Keratinocyte (primary cell): ENCODE data around the gene ABCA8. TPM values are rescaled to one million over a fixed set of nuclear protein-coding genes. Genes with fewer than 3 reads are reported as not detected.

Experiments used
- DNase-seq: peaks from one replicate; pipeline ENCODE4 v3.0.0-alpha.2; 2011; ENCODE audit warnings: low read depth, missing footprints, low spot score
- FAIRE-seq: peaks from 2 replicates; lab custom pipeline; 2011; peaks lifted over from hg19 to GRCh38; lab: Jason Lieb, UNC
- H2AFZ ChIP-seq: 2 replicates; pipeline ENCODE4 v1.6.0; 2012; ENCODE audit warnings: low read length, control low read depth, inconsistent platforms; ENCODE audit not compliant: control insufficient read depth
- H3K27ac ChIP-seq: 2 replicates; pipeline ENCODE4 v1.5.1; 2011; ENCODE audit warnings: low read length; ENCODE audit not compliant: control insufficient read depth, insufficient read depth
- H3K27me3 ChIP-seq: 3 replicates; pipeline ENCODE4 v1.6.0; 2011; ENCODE audit warnings: low read length; ENCODE audit not compliant: control insufficient read depth, insufficient read depth; ENCODE audit errors: extremely low read depth
- H3K36me3 ChIP-seq, 2 experiments: 2 replicates in 1 of 2; 3 replicates in 1 of 2; pipeline ENCODE4 v1.5.1; 2011; ENCODE audit warnings: low read length in 2 of 2, mild to moderate bottlenecking in 1 of 2; ENCODE audit not compliant: control insufficient read depth in 2 of 2, insufficient read depth in 2 of 2; ENCODE audit errors: extremely low read depth in 1 of 2
- H3K4me1 ChIP-seq: 3 replicates; pipeline ENCODE4 v1.5.1; 2011; ENCODE audit warnings: low read length; ENCODE audit not compliant: control insufficient read depth, insufficient read depth; ENCODE audit errors: extremely low read depth
- H3K4me2 ChIP-seq: 3 replicates; pipeline ENCODE4 v1.6.0; 2011; ENCODE audit warnings: low read depth, low read length; ENCODE audit not compliant: control insufficient read depth, insufficient read depth; ENCODE audit errors: extremely low read depth
- H3K4me3 ChIP-seq, 3 experiments: fragments of 200-600 bp in 1 of 3; sonication (generic) in 1 of 3; 2 replicates in 2 of 3; 3 replicates in 1 of 3; pipeline ENCODE4 v1.5.1; 2011 to 2016; ENCODE audit warnings: low read length in 3 of 3, mild to moderate bottlenecking in 3 of 3, control low read depth in 2 of 3, inconsistent platforms in 1 of 3, low read depth in 1 of 3, mixed read lengths in 1 of 3, mixed run types in 1 of 3, moderate library complexity in 1 of 3; ENCODE audit not compliant: control insufficient read depth in 2 of 3, insufficient read depth in 2 of 3; ENCODE audit errors: extremely low read depth in 1 of 3
- H3K79me2 ChIP-seq: 2 replicates; pipeline ENCODE4 v1.6.0; 2012; ENCODE audit warnings: low read length; ENCODE audit not compliant: control insufficient read depth, insufficient read depth
- H3K9ac ChIP-seq: 3 replicates; pipeline ENCODE4 v1.6.0; 2011; ENCODE audit warnings: low read length; ENCODE audit not compliant: control insufficient read depth, insufficient read depth; ENCODE audit errors: extremely low read depth
- H3K9me1 ChIP-seq: 3 replicates; pipeline ENCODE4 v1.6.0; 2011; ENCODE audit warnings: low read length; ENCODE audit not compliant: control insufficient read depth, insufficient read depth; ENCODE audit errors: extremely low read depth
- H3K9me3 ChIP-seq: 2 replicates; pipeline ENCODE4 v1.5.1; 2012; ENCODE audit warnings: low read depth, low read length; ENCODE audit not compliant: control insufficient read depth
- H4K20me1 ChIP-seq: 3 replicates; pipeline ENCODE4 v1.6.0; 2011; ENCODE audit warnings: low read length; ENCODE audit not compliant: control insufficient read depth, insufficient read depth; ENCODE audit errors: extremely low read depth
- EZH2 ChIP-seq: IDR thresholded peaks from one replicate; pipeline ENCODE4 v1.6.1; 2012; ENCODE audit warnings: inconsistent platforms, mild to moderate bottlenecking, low read length, moderate library complexity
- dilution Hi-C: fragments of 300-500 bp; cut with MboI; formaldehyde crosslinking; loops from one replicate; pipeline ENCODE4 v1.7.0; 2020; ENCODE audit warnings: low sequenced_read_pairs; ENCODE audit not compliant: extremely low pct_ligation_motif_present
- polyA plus RNA-seq, 5 experiments: library from polyadenylated mRNA; depleted of rRNA in 3 of 5; stranded (reverse) in 3 of 5; stranded (forward) in 1 of 5; unstranded in 1 of 5; fragments of >200 nt; gene quantifications; 1 replicate in 1 of 5; 2 replicates in 3 of 5; 3 replicates in 1 of 5; pipeline versions ENCODE4 v1.2.1 to v1.2.3, GENCODE V29; 2011 to 2012; ENCODE audit warnings: missing spikeins in 2 of 5, low read depth in 1 of 5, low replicate concordance in 1 of 5
- TF ChIP-seq, protein P1 (sequence below), 3 experiments: IDR thresholded peaks in 1 of 3; conservative IDR thresholded peaks in 1 of 3; optimal IDR thresholded peaks in 1 of 3; 2 replicates in 2 of 3; 3 replicates in 1 of 3; pipeline versions ENCODE3 to v1.5.1; 2011; ENCODE audit warnings: low read length in 3 of 3, mild to moderate bottlenecking in 3 of 3, moderate library complexity in 2 of 3, control low read depth in 1 of 3, inconsistent platforms in 1 of 3; ENCODE audit not compliant: insufficient read depth in 2 of 3; ENCODE audit errors: extremely low read depth in 1 of 3

ABCA8 gene
- polyA plus RNA-seq, 1 donor (not counting 4 experiments of a cell fraction or from before 2014, with no cell fraction given): 0.01 TPM

DNA sequence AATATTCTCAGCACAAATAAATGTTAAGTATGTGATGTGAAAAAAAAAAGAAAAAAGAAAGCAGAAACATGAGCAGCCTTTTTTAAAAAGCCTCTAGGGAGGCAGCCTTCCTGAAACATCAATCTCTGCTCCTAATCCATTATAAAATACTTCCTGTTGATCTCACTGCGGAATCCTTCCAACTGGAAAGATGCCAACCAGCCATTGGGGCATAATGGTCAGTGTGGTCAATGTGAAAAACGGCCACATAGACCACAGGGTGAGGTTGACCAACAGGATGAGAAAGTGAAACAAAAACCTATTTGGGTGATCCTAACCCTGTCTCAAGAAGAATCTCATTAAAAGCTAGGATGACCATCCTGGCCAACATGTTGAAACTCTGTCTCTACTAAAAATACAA, 26.1 kb upstream of the ABCA8 start:
- Histone ChIP-seq H3K9me3 (no peaks in the 10 kb centered on the region), H3K4me2 (no peak overlapping the region), H4K20me1 (no peaks in the 10 kb centered on the region), H3K4me1 (no peaks in the 10 kb centered on the region), H3K9me1 (no peaks in the 10 kb centered on the region), H3K27ac (no peak overlapping the region), H3K36me3 (no peaks in the 10 kb centered on the region), H2AFZ (no peak overlapping the region), H3K27me3 (no peaks in the 10 kb centered on the region), H3K9ac (no peak overlapping the region), H3K4me3 (no peak overlapping the region), H3K79me2 (no peaks in the 10 kb centered on the region)
- TF ChIP-seq, protein P1, sequence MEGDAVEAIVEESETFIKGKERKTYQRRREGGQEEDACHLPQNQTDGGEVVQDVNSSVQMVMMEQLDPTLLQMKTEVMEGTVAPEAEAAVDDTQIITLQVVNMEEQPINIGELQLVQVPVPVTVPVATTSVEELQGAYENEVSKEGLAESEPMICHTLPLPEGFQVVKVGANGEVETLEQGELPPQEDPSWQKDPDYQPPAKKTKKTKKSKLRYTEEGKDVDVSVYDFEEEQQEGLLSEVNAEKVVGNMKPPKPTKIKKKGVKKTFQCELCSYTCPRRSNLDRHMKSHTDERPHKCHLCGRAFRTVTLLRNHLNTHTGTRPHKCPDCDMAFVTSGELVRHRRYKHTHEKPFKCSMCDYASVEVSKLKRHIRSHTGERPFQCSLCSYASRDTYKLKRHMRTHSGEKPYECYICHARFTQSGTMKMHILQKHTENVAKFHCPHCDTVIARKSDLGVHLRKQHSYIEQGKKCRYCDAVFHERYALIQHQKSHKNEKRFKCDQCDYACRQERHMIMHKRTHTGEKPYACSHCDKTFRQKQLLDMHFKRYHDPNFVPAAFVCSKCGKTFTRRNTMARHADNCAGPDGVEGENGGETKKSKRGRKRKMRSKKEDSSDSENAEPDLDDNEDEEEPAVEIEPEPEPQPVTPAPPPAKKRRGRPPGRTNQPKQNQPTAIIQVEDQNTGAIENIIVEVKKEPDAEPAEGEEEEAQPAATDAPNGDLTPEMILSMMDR (optimal IDR thresholded peaks at IDR 0.05 in 1 of 3, IDR thresholded peaks at IDR 0.05 in 1 of 3, conservative IDR thresholded peaks at IDR 0.05 in 1 of 3; ENCODE audit: extremely low read depth in 1 of 3, insufficient read depth in 2 of 3, low read length in 3 of 3): no peak
- FAIRE-seq (no peak), DNase-seq (no peak)
- dilution Hi-C loops: no loop called here

- TF ChIP-seq, protein P1 (optimal IDR thresholded peaks at IDR 0.05 in 1 of 3, IDR thresholded peaks at IDR 0.05 in 1 of 3, conservative IDR thresholded peaks at IDR 0.05 in 1 of 3; ENCODE audit: extremely low read depth in 1 of 3, insufficient read depth in 2 of 3, low read length in 3 of 3): no peak
- no peak for TF ChIP-seq EZH2
- Histone ChIP-seq H3K27me3 (no peaks in the 10 kb centered on the region), H3K4me1 (no peaks in the 10 kb centered on the region), H2AFZ (no peak overlapping the region), H3K27ac (no peak overlapping the region), H3K9me3 (no peaks in the 10 kb centered on the region), H3K4me2 (no peak overlapping the region), H3K9me1 (no peaks in the 10 kb centered on the region), H3K36me3 (no peaks in the 10 kb centered on the region), H3K79me2 (no peaks in the 10 kb centered on the region), H3K9ac (no peak overlapping the region), H3K4me3 (no peak overlapping the region), H4K20me1 (no peaks in the 10 kb centered on the region)
- no peak for DNase-seq
- dilution Hi-C loops: no loop called here
- FAIRE-seq: no peak
Measured at GRCh38 chr17:68973098-68973846, 18.1 kb upstream of the ABCA8 start.
